Liver (tissue), 9 donors: ENCODE results near the gene LDLRAD3. TPM values are rescaled to one million over a fixed set of nuclear protein-coding genes. Genes with fewer than 3 reads are reported as not detected.

Source experiments
- DNase-seq: peaks from one replicate; pipeline ENCODE4 v3.0.0-alpha.2; 2017; ENCODE audit warnings: low spot score
- H3K27ac ChIP-seq, 2 donors: one replicate each; pipeline ENCODE4 v1.7.0; 2013; ENCODE audit warnings: inconsistent platforms in 2 of 2, low read length in 2 of 2, control low read depth in 1 of 2, low read depth in 1 of 2, mild to moderate bottlenecking in 1 of 2
- H3K27me3 ChIP-seq, 4 donors: one replicate each; pipeline versions ENCODE4 v1.6.1 to v1.7.0; 2013; ENCODE audit warnings: low read length in 3 of 4, inconsistent platforms in 1 of 4, mild to moderate bottlenecking in 1 of 4, moderate library complexity in 1 of 4; ENCODE audit not compliant: control insufficient read depth in 4 of 4, insufficient read depth in 4 of 4
- H3K36me3 ChIP-seq, 4 donors: one replicate each; pipeline versions ENCODE4 v1.6.1 to v1.7.0; 2013; ENCODE audit warnings: low read length in 3 of 4, mild to moderate bottlenecking in 3 of 4, low read depth in 1 of 4, moderate library complexity in 1 of 4; ENCODE audit not compliant: control insufficient read depth in 4 of 4, insufficient read depth in 3 of 4
- H3K4me1 ChIP-seq, 4 donors: one replicate each; pipeline versions ENCODE4 v1.6.1 to v1.7.0; 2013; ENCODE audit warnings: low read length in 3 of 4, mild to moderate bottlenecking in 3 of 4, moderate library complexity in 1 of 4; ENCODE audit not compliant: control insufficient read depth in 4 of 4, insufficient read depth in 4 of 4
- H3K4me3 ChIP-seq, 3 donors: one replicate each; pipeline versions ENCODE4 v1.6.1 to v1.7.0; 2013; ENCODE audit warnings: low read length in 3 of 3, control low read depth in 1 of 3, low read depth in 1 of 3, mild to moderate bottlenecking in 1 of 3
- H3K9ac ChIP-seq, 2 donors: one replicate each; pipeline ENCODE4 v1.7.0; 2013; ENCODE audit warnings: low read length in 2 of 2, mild to moderate bottlenecking in 2 of 2, moderate library complexity in 2 of 2, control low read depth in 1 of 2, low read depth in 1 of 2
- H3K9me3 ChIP-seq, 4 donors: one replicate each; pipeline versions ENCODE4 v1.6.1 to v1.7.0; 2013; ENCODE audit warnings: low read length in 3 of 4; ENCODE audit not compliant: control insufficient read depth in 4 of 4
- EGR1 ChIP-seq, 2 donors: IDR thresholded peaks; 2 replicates each; pipeline ENCODE4 v1.6.1; 2016 to 2018; ENCODE audit warnings: antibody characterized with exemption in 2 of 2, low read depth in 2 of 2
- FOXA1 ChIP-seq: IDR thresholded peaks from 2 replicates; pipeline ENCODE4 v1.6.1; 2016; ENCODE audit warnings: antibody characterized with exemption
- FOXA2 ChIP-seq: IDR thresholded peaks from 2 replicates; pipeline ENCODE4 v1.6.1; 2016; ENCODE audit warnings: antibody characterized with exemption
- GABPA ChIP-seq, 2 donors: IDR thresholded peaks in 1 of 2; conservative IDR thresholded peaks in 1 of 2; 2 replicates each; pipeline ENCODE4 v1.6.1; 2016; ENCODE audit warnings: antibody characterized with exemption in 2 of 2, mild to moderate bottlenecking in 1 of 2, moderate library complexity in 1 of 2
- HNF4A ChIP-seq, 2 donors: conservative IDR thresholded peaks; 2 replicates each; pipeline ENCODE4 v1.6.1; 2016; ENCODE audit warnings: antibody characterized with exemption in 2 of 2, mild to moderate bottlenecking in 2 of 2
- HNF4G ChIP-seq: IDR thresholded peaks from 2 replicates; pipeline ENCODE4 v1.6.1; 2016; ENCODE audit warnings: antibody characterized with exemption
- JUND ChIP-seq, 2 donors: IDR thresholded peaks; 2 replicates each; pipeline ENCODE4 v1.6.1; 2016; ENCODE audit warnings: antibody characterized with exemption in 2 of 2
- NR2F2 ChIP-seq: IDR thresholded peaks from 2 replicates; pipeline ENCODE4 v1.6.1; 2016; ENCODE audit warnings: antibody characterized with exemption
- RAD21 ChIP-seq, 2 donors: IDR thresholded peaks; 2 replicates each; pipeline ENCODE4 v1.6.1; 2016; ENCODE audit warnings: antibody characterized with exemption in 2 of 2, mild to moderate bottlenecking in 2 of 2
- RXRA ChIP-seq, 2 donors: IDR thresholded peaks; 2 replicates each; pipeline ENCODE4 v1.6.1; 2017 to 2018; ENCODE audit warnings: antibody characterized with exemption in 2 of 2, mild to moderate bottlenecking in 1 of 2
- SP1 ChIP-seq: IDR thresholded peaks from 2 replicates; pipeline ENCODE4 v1.6.1; 2018; ENCODE audit warnings: antibody characterized with exemption, mild to moderate bottlenecking
- TAF1 ChIP-seq: conservative IDR thresholded peaks from 2 replicates; pipeline ENCODE4 v1.6.1; 2016; ENCODE audit warnings: antibody characterized with exemption, mild to moderate bottlenecking
- YY1 ChIP-seq: IDR thresholded peaks from 2 replicates; pipeline ENCODE4 v1.6.1; 2016; ENCODE audit warnings: antibody characterized with exemption, mild to moderate bottlenecking
- WGBS: extraction: QIAGEN DNeasy Blood & Tissue Kit; methylation state at CpG from one replicate; pipeline ENCODE4 v1.1.7; 2013; 5-methylcytosine and 5-hydroxymethylcytosine counted together
- polyA plus RNA-seq, 2 donors: library from polyadenylated mRNA; stranded (reverse) in 1 of 2; unstranded in 1 of 2; fragments of 200-250 nt in 1 of 2; fragments of >200 nt in 1 of 2; fragmentation: Nextera tagmentation in 1 of 2; extraction: Ambion mirVana in 1 of 2; gene quantifications; one replicate each; pipeline versions ENCODE4 v1.2.1 to v1.2.3, GENCODE V29; 2013 to 2015
- total RNA-seq, 2 donors: library from RNA; depleted of rRNA; stranded (reverse); fragments of >200 nt; gene quantifications; one replicate each; pipeline ENCODE4 v1.2.3, GENCODE V29; 2014
- TF ChIP-seq, protein P1 (sequence below): IDR thresholded peaks from 2 replicates; pipeline ENCODE4 v1.6.1; 2016; ENCODE audit warnings: antibody characterized with exemption, mild to moderate bottlenecking
- TF ChIP-seq, protein P2 (sequence below): IDR thresholded peaks from 2 replicates; pipeline ENCODE4 v1.6.1; 2016; ENCODE audit warnings: antibody characterized with exemption
- TF ChIP-seq, protein P3 (sequence below): IDR thresholded peaks from 2 replicates; pipeline ENCODE4 v1.6.1; 2016; ENCODE audit warnings: antibody characterized with exemption
- TF ChIP-seq, protein P4 (sequence below): fragments of 150-350 bp; IDR thresholded peaks from 2 replicates; pipeline ENCODE4 v1.5.1; 2017; ENCODE audit warnings: improper control_type of control experiment, low read depth, low read length; ENCODE audit not compliant: missing input control
- TF ChIP-seq, protein P5 (sequence below): IDR thresholded peaks from 2 replicates; pipeline ENCODE4 v1.6.1; 2016; ENCODE audit warnings: antibody characterized with exemption
- donor health status: healthy.
- donor health status: healthy.
- donor health status: healthy.
- donor health status: healthy.
- donor health status: healthy.

LDLRAD3 gene
- total and polyA plus RNA-seq, 4 donors: 0.75 to 1.3 (median 0.93) TPM

DNA sequence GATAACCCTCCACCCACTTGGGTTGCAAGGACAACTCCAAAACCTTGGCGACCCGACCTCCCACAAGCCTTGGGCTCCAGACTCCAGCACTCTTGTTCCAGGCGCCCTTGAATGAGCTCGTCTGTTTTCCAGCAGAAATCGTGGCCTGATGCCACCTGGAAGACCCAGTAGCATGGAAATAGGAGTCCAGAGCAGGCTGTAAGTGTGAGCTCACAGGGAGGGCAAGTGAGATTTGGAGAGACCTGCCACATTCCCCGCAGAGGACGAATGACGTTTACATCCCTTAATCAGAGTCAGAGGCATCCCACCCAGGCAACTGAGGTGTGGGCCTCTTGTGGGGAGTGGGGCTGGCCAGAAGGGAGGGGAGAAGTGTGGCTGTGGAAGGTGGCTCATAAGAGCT is 71.9 kb downstream of the LDLRAD3 start (continued):
- TF ChIP-seq, protein P1, sequence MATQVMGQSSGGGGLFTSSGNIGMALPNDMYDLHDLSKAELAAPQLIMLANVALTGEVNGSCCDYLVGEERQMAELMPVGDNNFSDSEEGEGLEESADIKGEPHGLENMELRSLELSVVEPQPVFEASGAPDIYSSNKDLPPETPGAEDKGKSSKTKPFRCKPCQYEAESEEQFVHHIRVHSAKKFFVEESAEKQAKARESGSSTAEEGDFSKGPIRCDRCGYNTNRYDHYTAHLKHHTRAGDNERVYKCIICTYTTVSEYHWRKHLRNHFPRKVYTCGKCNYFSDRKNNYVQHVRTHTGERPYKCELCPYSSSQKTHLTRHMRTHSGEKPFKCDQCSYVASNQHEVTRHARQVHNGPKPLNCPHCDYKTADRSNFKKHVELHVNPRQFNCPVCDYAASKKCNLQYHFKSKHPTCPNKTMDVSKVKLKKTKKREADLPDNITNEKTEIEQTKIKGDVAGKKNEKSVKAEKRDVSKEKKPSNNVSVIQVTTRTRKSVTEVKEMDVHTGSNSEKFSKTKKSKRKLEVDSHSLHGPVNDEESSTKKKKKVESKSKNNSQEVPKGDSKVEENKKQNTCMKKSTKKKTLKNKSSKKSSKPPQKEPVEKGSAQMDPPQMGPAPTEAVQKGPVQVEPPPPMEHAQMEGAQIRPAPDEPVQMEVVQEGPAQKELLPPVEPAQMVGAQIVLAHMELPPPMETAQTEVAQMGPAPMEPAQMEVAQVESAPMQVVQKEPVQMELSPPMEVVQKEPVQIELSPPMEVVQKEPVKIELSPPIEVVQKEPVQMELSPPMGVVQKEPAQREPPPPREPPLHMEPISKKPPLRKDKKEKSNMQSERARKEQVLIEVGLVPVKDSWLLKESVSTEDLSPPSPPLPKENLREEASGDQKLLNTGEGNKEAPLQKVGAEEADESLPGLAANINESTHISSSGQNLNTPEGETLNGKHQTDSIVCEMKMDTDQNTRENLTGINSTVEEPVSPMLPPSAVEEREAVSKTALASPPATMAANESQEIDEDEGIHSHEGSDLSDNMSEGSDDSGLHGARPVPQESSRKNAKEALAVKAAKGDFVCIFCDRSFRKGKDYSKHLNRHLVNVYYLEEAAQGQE: no peak
- TF ChIP-seq SP1: no peak
- no peak for TF ChIP-seq TAF1
- TF ChIP-seq, protein P2, sequence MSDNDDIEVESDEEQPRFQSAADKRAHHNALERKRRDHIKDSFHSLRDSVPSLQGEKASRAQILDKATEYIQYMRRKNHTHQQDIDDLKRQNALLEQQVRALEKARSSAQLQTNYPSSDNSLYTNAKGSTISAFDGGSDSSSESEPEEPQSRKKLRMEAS: no peak
- TF ChIP-seq GABPA (IDR thresholded peaks at IDR 0.05 in 1 of 2, conservative IDR thresholded peaks at IDR 0.05 in 1 of 2): no peak

DNA sequence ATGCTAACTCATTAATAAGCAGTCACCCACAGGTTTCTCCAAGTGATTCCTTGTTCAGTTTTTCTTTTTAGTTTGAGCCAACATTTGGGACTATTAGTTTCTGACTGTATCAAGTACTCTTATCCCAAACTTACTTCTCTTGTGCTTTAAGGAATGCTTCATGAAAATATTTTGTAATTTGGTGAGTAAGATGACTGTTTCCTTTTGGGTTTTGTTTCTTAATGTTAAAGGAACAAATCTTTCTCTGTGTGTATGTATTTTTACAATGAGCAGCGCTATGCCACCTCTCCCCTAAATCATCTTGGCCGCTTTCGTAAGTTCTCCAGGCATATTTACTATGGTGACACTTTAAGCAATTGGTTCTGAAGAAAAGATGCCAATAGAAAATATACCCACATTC is 72.4 kb downstream of the LDLRAD3 start:
- no peak for DNase-seq
- no peak for TF ChIP-seq HNF4A (conservative IDR thresholded peaks at IDR 0.05)
- TF ChIP-seq, protein P2: no peak
- no peak for TF ChIP-seq GABPA (IDR thresholded peaks at IDR 0.05 in 1 of 2, conservative IDR thresholded peaks at IDR 0.05 in 1 of 2)
- TF ChIP-seq RXRA (IDR thresholded peaks at IDR 0.05): no peak
- no peak for TF ChIP-seq YY1
- TF ChIP-seq SP1: no peak
- 90% methylated on average over 3 of the region's 3 CpGs for WGBS
- Histone ChIP-seq H3K36me3 (no peaks in the 10 kb centered on the region), H3K9me3 (no peaks in the 10 kb centered on the region), H3K27ac (no peak overlapping the region), H3K9ac (no peak overlapping the region), H3K4me1 (no peaks in the 10 kb centered on the region), H3K27me3 (peaks cover 0 to 3% (median 0%) of the 10 kb centered on the region in 4 donors), H3K4me3 (no peak overlapping the region)

DNA sequence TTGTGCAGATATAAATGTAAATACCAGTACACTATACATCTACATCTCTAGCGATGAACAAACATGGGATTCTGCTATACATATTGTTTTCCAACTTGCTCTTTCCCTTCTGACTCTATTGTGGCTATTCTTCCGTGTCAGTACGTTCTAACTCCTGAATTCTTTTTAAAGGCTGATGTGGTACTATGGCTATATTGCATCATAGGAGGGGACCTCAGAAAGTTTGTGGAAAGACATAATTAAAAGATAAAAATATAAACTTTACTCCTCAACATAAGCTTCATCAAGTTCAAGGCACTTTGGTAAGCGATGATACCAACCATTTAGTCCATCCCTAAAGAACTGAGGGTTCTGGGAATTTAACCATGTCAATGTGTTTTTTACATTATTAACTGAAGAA is 72.8 kb downstream of the LDLRAD3 start:
- Histone ChIP-seq H3K27ac (no peak overlapping the region), H3K27me3 (peaks cover 0 to 3% (median 0%) of the 10 kb centered on the region in 4 donors), H3K4me3 (no peak overlapping the region), H3K9ac (no peak overlapping the region), H3K9me3 (no peaks in the 10 kb centered on the region), H3K36me3 (no peaks in the 10 kb centered on the region), H3K4me1 (no peaks in the 10 kb centered on the region)
- no peak for TF ChIP-seq SP1
- TF ChIP-seq, protein P2: no peak
- TF ChIP-seq RXRA (IDR thresholded peaks at IDR 0.05): no peak
- TF ChIP-seq, protein P3, sequence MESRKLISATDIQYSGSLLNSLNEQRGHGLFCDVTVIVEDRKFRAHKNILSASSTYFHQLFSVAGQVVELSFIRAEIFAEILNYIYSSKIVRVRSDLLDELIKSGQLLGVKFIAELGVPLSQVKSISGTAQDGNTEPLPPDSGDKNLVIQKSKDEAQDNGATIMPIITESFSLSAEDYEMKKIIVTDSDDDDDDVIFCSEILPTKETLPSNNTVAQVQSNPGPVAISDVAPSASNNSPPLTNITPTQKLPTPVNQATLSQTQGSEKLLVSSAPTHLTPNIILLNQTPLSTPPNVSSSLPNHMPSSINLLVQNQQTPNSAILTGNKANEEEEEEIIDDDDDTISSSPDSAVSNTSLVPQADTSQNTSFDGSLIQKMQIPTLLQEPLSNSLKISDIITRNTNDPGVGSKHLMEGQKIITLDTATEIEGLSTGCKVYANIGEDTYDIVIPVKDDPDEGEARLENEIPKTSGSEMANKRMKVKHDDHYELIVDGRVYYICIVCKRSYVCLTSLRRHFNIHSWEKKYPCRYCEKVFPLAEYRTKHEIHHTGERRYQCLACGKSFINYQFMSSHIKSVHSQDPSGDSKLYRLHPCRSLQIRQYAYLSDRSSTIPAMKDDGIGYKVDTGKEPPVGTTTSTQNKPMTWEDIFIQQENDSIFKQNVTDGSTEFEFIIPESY: no peak
- TF ChIP-seq, protein P4, sequence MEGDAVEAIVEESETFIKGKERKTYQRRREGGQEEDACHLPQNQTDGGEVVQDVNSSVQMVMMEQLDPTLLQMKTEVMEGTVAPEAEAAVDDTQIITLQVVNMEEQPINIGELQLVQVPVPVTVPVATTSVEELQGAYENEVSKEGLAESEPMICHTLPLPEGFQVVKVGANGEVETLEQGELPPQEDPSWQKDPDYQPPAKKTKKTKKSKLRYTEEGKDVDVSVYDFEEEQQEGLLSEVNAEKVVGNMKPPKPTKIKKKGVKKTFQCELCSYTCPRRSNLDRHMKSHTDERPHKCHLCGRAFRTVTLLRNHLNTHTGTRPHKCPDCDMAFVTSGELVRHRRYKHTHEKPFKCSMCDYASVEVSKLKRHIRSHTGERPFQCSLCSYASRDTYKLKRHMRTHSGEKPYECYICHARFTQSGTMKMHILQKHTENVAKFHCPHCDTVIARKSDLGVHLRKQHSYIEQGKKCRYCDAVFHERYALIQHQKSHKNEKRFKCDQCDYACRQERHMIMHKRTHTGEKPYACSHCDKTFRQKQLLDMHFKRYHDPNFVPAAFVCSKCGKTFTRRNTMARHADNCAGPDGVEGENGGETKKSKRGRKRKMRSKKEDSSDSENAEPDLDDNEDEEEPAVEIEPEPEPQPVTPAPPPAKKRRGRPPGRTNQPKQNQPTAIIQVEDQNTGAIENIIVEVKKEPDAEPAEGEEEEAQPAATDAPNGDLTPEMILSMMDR: no peak
- TF ChIP-seq, protein P1: no peak
- no peak for TF ChIP-seq NR2F2
- TF ChIP-seq JUND (IDR thresholded peaks at IDR 0.05): no peak
- TF ChIP-seq FOXA1: no peak
- TF ChIP-seq HNF4G: no peak
- no peak for TF ChIP-seq EGR1 (IDR thresholded peaks at IDR 0.05; ENCODE audit: low read depth in 2 of 2)
- TF ChIP-seq GABPA (IDR thresholded peaks at IDR 0.05 in 1 of 2, conservative IDR thresholded peaks at IDR 0.05 in 1 of 2): no peak
- TF ChIP-seq RAD21 (IDR thresholded peaks at IDR 0.05): no peak
- no peak for TF ChIP-seq FOXA2
- no peak for TF ChIP-seq TAF1
- TF ChIP-seq YY1: no peak
- TF ChIP-seq, protein P5, sequence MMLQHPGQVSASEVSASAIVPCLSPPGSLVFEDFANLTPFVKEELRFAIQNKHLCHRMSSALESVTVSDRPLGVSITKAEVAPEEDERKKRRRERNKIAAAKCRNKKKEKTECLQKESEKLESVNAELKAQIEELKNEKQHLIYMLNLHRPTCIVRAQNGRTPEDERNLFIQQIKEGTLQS: no peak
- TF ChIP-seq HNF4A (conservative IDR thresholded peaks at IDR 0.05): no peak
- WGBS: 92% methylated on average over 4 of the region's 4 CpGs
- DNase-seq: no peak
